ENCODE measurements around the gene CDK14. TPM values are rescaled to one million over a fixed set of nuclear protein-coding genes. Genes with fewer than 3 reads are reported as not detected.

CDK14 gene
- total RNA-seq, 1 donor, result 39.1 TPM

DNA sequence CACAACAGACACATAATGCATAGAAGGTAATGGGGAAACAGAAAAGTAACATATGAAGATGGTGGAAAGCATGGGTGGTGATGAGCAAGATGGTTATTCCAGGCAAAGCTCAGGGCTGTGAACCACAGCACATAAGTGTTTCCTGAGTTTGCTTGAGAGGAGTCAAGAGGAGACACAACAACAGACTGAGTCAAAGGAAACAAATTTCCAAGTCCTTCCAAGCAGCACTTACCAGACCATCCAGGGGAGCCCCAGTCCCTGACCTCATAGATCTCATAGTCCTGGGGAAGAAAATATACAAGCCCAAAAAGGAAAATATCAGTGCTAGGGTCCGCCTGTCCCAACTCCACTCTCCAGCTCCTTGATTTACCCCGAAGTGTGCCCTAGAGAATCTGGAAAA lies 451.5 kb downstream of the CDK14 start:
- no peak for DNase-seq (ENCODE audit: insufficient read length, low spot score, missing footprints)
- Histone ChIP-seq H2AFZ (ENCODE audit: low read length) (no peak overlapping the region), H3K4me1 (ENCODE audit: insufficient read depth, low read length) (no peaks in the 10 kb centered on the region), H3K27me3 (ENCODE audit: insufficient read depth, low read length) (no peaks in the 10 kb centered on the region), H3K4me3 (ENCODE audit: insufficient read depth, low read length) (no peak overlapping the region), H3K9me3 (ENCODE audit: low read depth, low read length) (no peaks in the 10 kb centered on the region), H3K4me2 (ENCODE audit: insufficient read depth, low read length) (no peak overlapping the region), H3K79me2 (ENCODE audit: insufficient read depth, low read length) (no peaks in the 10 kb centered on the region), H4K20me1 (ENCODE audit: insufficient read depth, low read length) (no peaks in the 10 kb centered on the region), H3K27ac (ENCODE audit: low read depth, low read length) (no peak overlapping the region), H3K36me3 (ENCODE audit: insufficient read depth, low read length) (no peaks in the 10 kb centered on the region)
- TF ChIP-seq, protein P1, sequence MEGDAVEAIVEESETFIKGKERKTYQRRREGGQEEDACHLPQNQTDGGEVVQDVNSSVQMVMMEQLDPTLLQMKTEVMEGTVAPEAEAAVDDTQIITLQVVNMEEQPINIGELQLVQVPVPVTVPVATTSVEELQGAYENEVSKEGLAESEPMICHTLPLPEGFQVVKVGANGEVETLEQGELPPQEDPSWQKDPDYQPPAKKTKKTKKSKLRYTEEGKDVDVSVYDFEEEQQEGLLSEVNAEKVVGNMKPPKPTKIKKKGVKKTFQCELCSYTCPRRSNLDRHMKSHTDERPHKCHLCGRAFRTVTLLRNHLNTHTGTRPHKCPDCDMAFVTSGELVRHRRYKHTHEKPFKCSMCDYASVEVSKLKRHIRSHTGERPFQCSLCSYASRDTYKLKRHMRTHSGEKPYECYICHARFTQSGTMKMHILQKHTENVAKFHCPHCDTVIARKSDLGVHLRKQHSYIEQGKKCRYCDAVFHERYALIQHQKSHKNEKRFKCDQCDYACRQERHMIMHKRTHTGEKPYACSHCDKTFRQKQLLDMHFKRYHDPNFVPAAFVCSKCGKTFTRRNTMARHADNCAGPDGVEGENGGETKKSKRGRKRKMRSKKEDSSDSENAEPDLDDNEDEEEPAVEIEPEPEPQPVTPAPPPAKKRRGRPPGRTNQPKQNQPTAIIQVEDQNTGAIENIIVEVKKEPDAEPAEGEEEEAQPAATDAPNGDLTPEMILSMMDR (IDR thresholded peaks at IDR 0.05; ENCODE audit: extremely low read depth, low read depth, low read length), result no peak

DNA sequence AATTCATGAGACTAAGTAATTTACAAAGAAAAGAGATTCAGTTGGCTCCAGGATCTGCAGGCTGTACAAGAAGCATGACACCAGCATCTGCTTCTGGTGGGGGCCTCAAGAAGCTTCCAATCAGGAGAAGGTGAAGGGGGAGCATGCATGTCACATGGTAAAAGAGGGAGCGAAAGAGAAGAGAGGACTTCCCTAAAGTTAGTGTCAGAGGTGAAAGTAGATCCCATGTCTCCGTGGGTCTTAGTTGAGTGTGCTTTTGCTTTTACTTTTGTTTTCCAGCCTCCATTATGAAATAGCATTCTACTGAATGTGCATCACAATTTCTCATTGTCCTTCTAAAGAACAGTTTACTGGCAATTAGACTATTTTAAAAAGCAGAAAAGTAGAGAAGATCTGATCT lies 454.6 kb downstream of the CDK14 start:
- TF ChIP-seq, protein P1 (IDR thresholded peaks at IDR 0.05; ENCODE audit: extremely low read depth, low read depth, low read length), result no peak
- no peaks in the 10 kb centered on the region for H3K27me3 ChIP-seq (ENCODE audit: insufficient read depth, low read length)
- H2AFZ ChIP-seq (ENCODE audit: low read length), result no peak overlapping the region
- H3K79me2 ChIP-seq (ENCODE audit: insufficient read depth, low read length), result no peaks in the 10 kb centered on the region
- H4K20me1 ChIP-seq (ENCODE audit: insufficient read depth, low read length), result no peaks in the 10 kb centered on the region
- no peak overlapping the region for H3K4me3 ChIP-seq (ENCODE audit: insufficient read depth, low read length)
- H3K36me3 ChIP-seq (ENCODE audit: insufficient read depth, low read length), result no peaks in the 10 kb centered on the region
- no peaks in the 10 kb centered on the region for H3K9me3 ChIP-seq (ENCODE audit: low read depth, low read length)
- H3K4me1 ChIP-seq (ENCODE audit: insufficient read depth, low read length), result no peaks in the 10 kb centered on the region
- no peak overlapping the region for H3K27ac ChIP-seq (ENCODE audit: low read depth, low read length)
- H3K4me2 ChIP-seq (ENCODE audit: insufficient read depth, low read length), result peak overlapping the region; percentile 29
- no peak for DNase-seq (ENCODE audit: insufficient read length, low spot score, missing footprints)

DNA sequence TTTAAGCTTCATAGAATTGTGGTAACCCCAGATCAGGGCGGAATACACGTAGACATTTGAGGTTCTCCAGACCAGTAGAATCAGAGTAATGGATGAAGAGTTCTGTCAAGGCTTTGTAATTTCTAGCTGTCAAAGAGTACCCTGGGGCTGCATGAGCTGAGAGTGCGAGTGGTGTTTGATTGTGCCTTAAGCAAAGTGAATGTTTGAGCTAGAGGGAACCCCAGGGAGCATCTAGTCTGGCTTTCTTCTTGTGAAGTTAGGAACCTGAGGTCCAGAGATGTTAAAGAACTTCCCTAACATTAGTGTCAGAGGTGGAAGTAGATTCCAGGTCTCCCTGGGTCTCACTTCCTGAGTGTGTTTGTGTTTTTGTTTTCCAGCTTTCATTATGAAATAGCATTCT lies 455.8 kb downstream of the CDK14 start:
- DNase-seq (ENCODE audit: insufficient read length, low spot score, missing footprints), result no peak
- H3K4me1 ChIP-seq (ENCODE audit: insufficient read depth, low read length), result no peaks in the 10 kb centered on the region
- no peaks in the 10 kb centered on the region for H4K20me1 ChIP-seq (ENCODE audit: insufficient read depth, low read length)
- H3K4me3 ChIP-seq (ENCODE audit: insufficient read depth, low read length), result no peak overlapping the region
- TF ChIP-seq, protein P1 (IDR thresholded peaks at IDR 0.05; ENCODE audit: extremely low read depth, low read depth, low read length), result no peak
- no peaks in the 10 kb centered on the region for H3K9me3 ChIP-seq (ENCODE audit: low read depth, low read length)
- no peak overlapping the region for H3K4me2 ChIP-seq (ENCODE audit: insufficient read depth, low read length)
- no peaks in the 10 kb centered on the region for H3K79me2 ChIP-seq (ENCODE audit: insufficient read depth, low read length)
- H3K27me3 ChIP-seq (ENCODE audit: insufficient read depth, low read length), result no peaks in the 10 kb centered on the region
- H3K36me3 ChIP-seq (ENCODE audit: insufficient read depth, low read length), result no peaks in the 10 kb centered on the region
- no peak overlapping the region for H2AFZ ChIP-seq (ENCODE audit: low read length)
- H3K27ac ChIP-seq (ENCODE audit: low read depth, low read length), result no peak overlapping the region

DNA sequence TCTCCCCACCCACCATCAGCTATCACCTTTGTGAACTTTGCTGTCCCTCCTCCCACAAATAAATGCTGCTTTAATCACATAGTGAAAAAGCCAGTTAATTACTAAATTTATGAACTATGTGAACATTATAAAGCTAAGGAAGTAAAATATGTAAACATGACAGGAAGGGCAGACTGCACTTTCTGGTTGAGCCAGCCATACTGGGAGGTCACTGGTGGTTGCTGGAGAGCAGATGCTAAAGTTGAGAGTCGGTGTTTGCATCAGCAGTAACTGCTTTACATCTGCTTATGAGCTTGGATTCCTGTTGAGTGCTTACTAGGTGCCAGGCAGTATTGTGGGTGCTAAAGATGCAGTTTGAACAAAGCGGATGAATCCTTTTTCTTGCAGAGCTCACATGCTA lies 458.3 kb downstream of the CDK14 start:
- DNase-seq (ENCODE audit: insufficient read length, low spot score, missing footprints), result no peak
- TF ChIP-seq, protein P1 (IDR thresholded peaks at IDR 0.05; ENCODE audit: extremely low read depth, low read depth, low read length), result no peak
- Histone ChIP-seq H3K27me3 (ENCODE audit: insufficient read depth, low read length) (no peaks in the 10 kb centered on the region), H3K27ac (ENCODE audit: low read depth, low read length) (no peak overlapping the region), H3K79me2 (ENCODE audit: insufficient read depth, low read length) (no peaks in the 10 kb centered on the region), H3K9me3 (ENCODE audit: low read depth, low read length) (no peaks in the 10 kb centered on the region), H3K36me3 (ENCODE audit: insufficient read depth, low read length) (no peaks in the 10 kb centered on the region), H3K4me1 (ENCODE audit: insufficient read depth, low read length) (no peaks in the 10 kb centered on the region), H3K4me3 (ENCODE audit: insufficient read depth, low read length) (no peak overlapping the region), H4K20me1 (ENCODE audit: insufficient read depth, low read length) (no peaks in the 10 kb centered on the region), H2AFZ (ENCODE audit: low read length) (no peak overlapping the region), H3K4me2 (ENCODE audit: insufficient read depth, low read length) (no peak overlapping the region)
